ENCODE data around the gene PDXDC1. TPM values are rescaled to one million over a fixed set of nuclear protein-coding genes. Genes with fewer than 3 reads are reported as not detected.
"Not testable (repeated sequence)": the region's sequence is repeated elsewhere in the genome, so short reads cannot be mapped to it uniquely, and the experiment has no call there.

Gene PDXDC1
- total RNA-seq, 4 donors from 2014 or later = 35.3 to 91.1 (median 63.0) TPM

GRCh38 chr16:15100372-15100987, 125.7 kb downstream of the PDXDC1 start:
- H3K27ac ChIP-seq; DNase-seq; H3K27me3 ChIP-seq; H3K4me3 ChIP-seq; H3K4me1 ChIP-seq; H3K9me3 ChIP-seq; H3K36me3 ChIP-seq; intact Hi-C loops (cut with DNase I; ENCODE audit: low total_unique reads): not testable (repeated sequence)

- H3K4me1 ChIP-seq; H3K9me3 ChIP-seq; H3K27ac ChIP-seq; H3K4me3 ChIP-seq; DNase-seq; H3K36me3 ChIP-seq; intact Hi-C loops (cut with DNase I; ENCODE audit: low total_unique reads); H3K27me3 ChIP-seq: not testable (repeated sequence)
Measured at GRCh38 chr16:15127641-15128425, 153.0 kb downstream of the PDXDC1 start.

GRCh38 chr16:15130256-15130932, 155.6 kb downstream of the PDXDC1 start:
- H3K9me3 ChIP-seq; DNase-seq; H3K36me3 ChIP-seq; H3K4me1 ChIP-seq; H3K27ac ChIP-seq; H3K27me3 ChIP-seq; intact Hi-C loops (cut with DNase I; ENCODE audit: low total_unique reads); H3K4me3 ChIP-seq: not testable (repeated sequence)

- H3K9me3 ChIP-seq; H3K27me3 ChIP-seq; H3K36me3 ChIP-seq; H3K4me1 ChIP-seq; H3K4me3 ChIP-seq; intact Hi-C loops (cut with DNase I; ENCODE audit: low total_unique reads); H3K27ac ChIP-seq; DNase-seq: not testable (repeated sequence)
Measured at GRCh38 chr16:15130943-15131700, 156.3 kb downstream of the PDXDC1 start.

GRCh38 chr16:15132719-15133428, 158.0 kb downstream of the PDXDC1 start:
- not testable (repeated sequence) for H3K4me1 ChIP-seq

GRCh38 chr16:15133554-15133953, 158.7 kb downstream of the PDXDC1 start:
- H3K4me1 ChIP-seq; H3K4me3 ChIP-seq; H3K9me3 ChIP-seq; intact Hi-C loops (cut with DNase I; ENCODE audit: low total_unique reads); H3K27ac ChIP-seq; H3K36me3 ChIP-seq; H3K27me3 ChIP-seq: not testable (repeated sequence)
- peak in 1 of 2 donors; percentile 8 for DNase-seq

More at GRCh38 chr16:15132719-15133428, 158.0 kb downstream of the PDXDC1 start:
- H3K9me3 ChIP-seq; H3K27ac ChIP-seq; H3K27me3 ChIP-seq; H3K36me3 ChIP-seq; H3K4me3 ChIP-seq; intact Hi-C loops (cut with DNase I; ENCODE audit: low total_unique reads): not testable (repeated sequence)
- DNase-seq = peak in 1 of 2 donors; percentile 5

- DNase-seq; intact Hi-C loops (cut with DNase I; ENCODE audit: low total_unique reads); H3K9me3 ChIP-seq; H3K27me3 ChIP-seq; H3K4me3 ChIP-seq; H3K36me3 ChIP-seq; H3K4me1 ChIP-seq; H3K27ac ChIP-seq: not testable (repeated sequence)
Measured at GRCh38 chr16:15134752-15135482, 160.1 kb downstream of the PDXDC1 start.

GRCh38 chr16:15135483-15136360, 160.9 kb downstream of the PDXDC1 start:
- H3K9me3 ChIP-seq; DNase-seq; intact Hi-C loops (cut with DNase I; ENCODE audit: low total_unique reads); H3K4me1 ChIP-seq; H3K27ac ChIP-seq; H3K4me3 ChIP-seq; H3K36me3 ChIP-seq; H3K27me3 ChIP-seq: not testable (repeated sequence)

GRCh38 chr16:15137514-15137913, 162.7 kb downstream of the PDXDC1 start:
- DNase-seq; H3K4me3 ChIP-seq; H3K27me3 ChIP-seq; H3K36me3 ChIP-seq; H3K27ac ChIP-seq; H3K4me1 ChIP-seq; H3K9me3 ChIP-seq; intact Hi-C loops (cut with DNase I; ENCODE audit: low total_unique reads): not testable (repeated sequence)

- H3K27ac ChIP-seq = peak overlapping the region in 1 of 2 donors; percentile 89
- peak; percentile 35 for DNase-seq
- H3K27me3 ChIP-seq; H3K36me3 ChIP-seq; H3K4me3 ChIP-seq; H3K9me3 ChIP-seq; intact Hi-C loops (cut with DNase I; ENCODE audit: low total_unique reads): not testable (repeated sequence)
- H3K4me1 ChIP-seq = peaks cover 2 to 24% of the 10 kb centered on the region in 2 donors
Measured at GRCh38 chr16:15140444-15141365, 165.9 kb downstream of the PDXDC1 start.

All from uterus (tissue), 4 donors.